DOHH2 (cell line): Measurements from ENCODE around the gene GPX3.

ENCODE experiments used
- EZH2phosphoT487 ChIP-seq: fragments of 200-600 bp; sonication (generic); IDR thresholded peaks from 2 replicates; pipeline ENCODE4 v1.6.1; 2017; ENCODE audit warnings: borderline replicate concordance, mild to moderate bottlenecking, antibody characterized with exemption, low read length, moderate library complexity, mixed read lengths
- TF ChIP-seq, protein P1 (sequence below): fragments of 200-600 bp; sonication (generic); IDR thresholded peaks from one replicate; pipeline ENCODE4 v1.5.1; 2014; ENCODE audit warnings: antibody characterized with exemption, mild to moderate bottlenecking, low read depth, low read length; ENCODE audit not compliant: poor library complexity, severe bottlenecking

DNA sequence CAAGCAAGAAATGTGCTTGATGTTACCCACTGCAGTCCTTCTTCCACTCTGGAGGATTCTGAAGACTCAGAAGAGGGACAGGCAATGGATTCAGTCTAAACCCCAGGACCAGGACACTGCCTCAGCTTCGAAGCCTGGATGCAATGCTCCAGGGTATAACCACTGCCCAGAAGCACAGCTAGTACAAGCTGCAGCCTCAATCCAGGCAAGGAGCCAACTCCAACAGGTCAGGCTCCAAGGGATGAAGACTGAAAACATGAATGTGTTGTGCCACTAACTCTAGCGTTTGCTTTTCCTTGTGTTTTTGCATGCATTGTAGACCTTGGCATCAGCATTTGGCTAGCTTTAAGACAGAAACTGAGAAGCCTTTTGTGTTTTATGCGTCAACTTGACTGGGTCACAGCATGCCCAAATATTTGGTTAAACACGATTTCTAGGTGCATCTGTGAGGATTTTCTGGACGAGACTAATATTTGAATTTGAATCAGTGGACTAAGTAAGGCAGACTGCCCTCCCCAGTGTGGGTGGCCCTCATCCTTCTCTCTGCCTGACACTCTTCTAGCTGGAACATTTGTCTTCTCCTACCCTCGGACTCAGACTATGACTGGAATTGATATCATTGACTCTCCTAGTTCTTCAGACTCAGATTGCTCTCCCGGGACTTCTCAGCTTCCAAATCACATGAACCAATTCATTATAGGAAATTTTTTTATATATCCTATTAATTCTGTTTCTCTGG lies 20.5 kb upstream of the GPX3 start:
- TF ChIP-seq, protein P1, sequence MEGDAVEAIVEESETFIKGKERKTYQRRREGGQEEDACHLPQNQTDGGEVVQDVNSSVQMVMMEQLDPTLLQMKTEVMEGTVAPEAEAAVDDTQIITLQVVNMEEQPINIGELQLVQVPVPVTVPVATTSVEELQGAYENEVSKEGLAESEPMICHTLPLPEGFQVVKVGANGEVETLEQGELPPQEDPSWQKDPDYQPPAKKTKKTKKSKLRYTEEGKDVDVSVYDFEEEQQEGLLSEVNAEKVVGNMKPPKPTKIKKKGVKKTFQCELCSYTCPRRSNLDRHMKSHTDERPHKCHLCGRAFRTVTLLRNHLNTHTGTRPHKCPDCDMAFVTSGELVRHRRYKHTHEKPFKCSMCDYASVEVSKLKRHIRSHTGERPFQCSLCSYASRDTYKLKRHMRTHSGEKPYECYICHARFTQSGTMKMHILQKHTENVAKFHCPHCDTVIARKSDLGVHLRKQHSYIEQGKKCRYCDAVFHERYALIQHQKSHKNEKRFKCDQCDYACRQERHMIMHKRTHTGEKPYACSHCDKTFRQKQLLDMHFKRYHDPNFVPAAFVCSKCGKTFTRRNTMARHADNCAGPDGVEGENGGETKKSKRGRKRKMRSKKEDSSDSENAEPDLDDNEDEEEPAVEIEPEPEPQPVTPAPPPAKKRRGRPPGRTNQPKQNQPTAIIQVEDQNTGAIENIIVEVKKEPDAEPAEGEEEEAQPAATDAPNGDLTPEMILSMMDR = no peak
- no peak for TF ChIP-seq EZH2phosphoT487
